NCI-H2171 treated with DMSO at 0.1 percent for 48 hours (cell line): ENCODE data around the gene CNTFR.

ENCODE experiments used
- DNase-seq: peaks from one replicate; lab custom pipeline; 2025; lab: John Stamatoyannopoulos, UW

Gene CNTFR

DNA sequence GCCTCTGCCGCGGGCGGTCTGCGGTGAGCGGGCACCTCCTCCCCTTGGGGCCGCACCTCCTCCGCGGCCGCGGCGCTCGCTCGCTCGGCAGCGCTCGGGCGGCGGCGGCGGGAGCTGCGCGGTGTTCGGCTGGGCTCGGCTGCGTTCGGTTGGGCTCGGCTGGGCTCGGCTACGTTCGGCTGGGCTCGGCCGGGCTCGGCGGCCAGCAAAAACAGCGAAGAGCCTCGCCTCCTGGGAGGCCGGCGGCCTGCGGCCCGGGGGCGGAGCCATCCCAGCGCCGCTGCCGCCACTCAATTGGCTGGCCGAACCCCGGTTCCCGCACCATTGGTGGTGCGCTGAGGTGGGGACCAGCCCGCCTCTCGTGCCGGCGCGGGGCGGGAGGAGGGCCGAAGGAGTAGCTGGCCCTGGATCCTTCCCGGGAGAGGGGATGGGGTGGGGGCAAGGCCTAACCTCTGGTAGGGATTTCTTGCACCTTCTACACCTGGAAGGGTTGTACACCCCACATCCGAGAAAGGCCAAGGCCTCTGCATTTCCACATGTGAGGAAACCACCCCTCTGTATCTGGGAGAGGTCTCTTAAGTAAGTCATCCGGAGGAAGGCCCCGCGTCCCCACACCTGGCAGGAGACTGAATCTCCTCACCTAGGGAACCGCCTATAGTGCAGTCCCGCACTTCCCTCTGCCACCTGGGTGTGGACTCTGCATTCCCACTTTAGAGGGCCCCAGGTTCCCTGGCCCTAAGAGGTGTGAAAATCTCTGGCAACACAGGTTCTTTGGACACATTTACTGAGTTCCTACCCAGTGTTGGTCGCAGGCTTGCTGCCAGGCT, 66.3 kb downstream of the CNTFR start, which contains the start of gene ENHO:
Gene ENHO (minus strand): TSS at position 20 of the 827 bp plus-strand sequence. CDS start 1,295 bp downstream, outside the sequence.
- DNase-seq = peak; percentile 77

DNA sequence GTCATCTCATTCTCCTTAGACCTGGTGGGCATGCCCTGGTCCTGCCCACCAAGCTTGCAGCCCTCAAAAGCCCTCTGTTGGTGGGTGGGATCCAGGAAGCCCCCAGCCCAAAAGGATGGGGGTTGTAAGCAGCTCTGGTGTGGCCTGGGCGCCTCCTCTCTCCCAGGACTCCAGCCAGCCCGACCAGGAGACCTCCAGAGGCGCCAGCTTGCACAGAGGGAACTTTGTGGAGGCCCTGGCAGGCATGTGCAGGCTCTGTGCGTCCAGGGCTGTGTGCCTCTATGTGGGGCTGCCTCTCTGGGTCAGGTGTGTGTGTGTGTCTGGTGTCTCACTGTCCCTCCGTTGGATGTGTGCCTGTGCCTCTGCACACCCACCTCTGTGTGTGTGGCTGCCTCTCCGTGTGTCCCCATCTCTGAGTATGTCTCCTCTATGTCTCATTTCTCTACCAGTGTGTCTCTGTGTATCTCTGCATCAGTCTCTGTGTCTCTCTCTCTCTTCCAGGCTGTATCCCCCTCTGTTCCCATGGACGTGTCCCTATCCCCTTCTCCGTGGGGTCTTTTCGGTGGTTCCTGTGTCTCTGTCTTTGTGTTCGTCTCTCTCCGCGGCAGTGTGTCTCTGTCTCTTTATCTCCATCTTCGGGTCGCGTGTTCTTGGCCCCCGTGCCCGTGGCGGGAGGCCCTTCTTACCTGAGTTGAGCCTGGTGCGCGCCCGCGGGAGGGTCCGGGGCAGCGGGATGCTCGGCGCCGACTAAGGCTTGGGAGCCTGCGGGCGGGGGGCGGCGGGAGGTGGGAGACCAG, 67.2 kb downstream of the CNTFR start:
- DNase-seq = peak; percentile 12

DNA sequence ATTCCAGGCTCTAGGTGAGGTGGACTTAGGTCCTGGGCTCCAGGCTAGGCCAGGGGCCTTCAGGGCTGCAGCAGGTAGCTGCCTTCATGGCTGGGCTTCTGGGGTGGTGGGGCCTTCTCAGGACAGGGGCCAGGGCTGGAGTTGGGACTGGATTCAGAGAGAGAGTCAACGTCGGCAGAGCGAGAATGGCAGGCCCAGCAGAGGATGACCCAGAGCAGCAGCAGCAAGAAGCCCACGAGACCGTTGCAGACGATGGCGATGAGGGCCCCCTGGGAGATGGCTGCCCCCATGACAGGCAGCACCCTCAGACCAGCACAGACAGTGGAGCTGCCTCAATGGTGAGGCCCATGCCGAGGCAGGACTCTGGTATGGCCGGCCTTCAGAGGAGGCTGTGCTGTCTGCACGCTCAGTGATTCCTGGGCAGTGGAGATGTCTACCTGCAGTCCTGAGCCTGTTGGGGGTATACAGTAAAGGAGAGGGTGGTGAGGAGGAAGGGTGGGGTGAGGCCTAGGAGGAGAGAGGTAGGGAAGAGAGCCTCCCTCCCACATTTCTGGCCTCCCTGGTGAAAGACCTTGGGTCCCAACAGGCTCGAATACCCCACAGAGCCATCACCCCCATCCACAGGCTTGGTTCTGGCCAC, 68.0 kb downstream of the CNTFR start:
- DNase-seq = no peak

DNA sequence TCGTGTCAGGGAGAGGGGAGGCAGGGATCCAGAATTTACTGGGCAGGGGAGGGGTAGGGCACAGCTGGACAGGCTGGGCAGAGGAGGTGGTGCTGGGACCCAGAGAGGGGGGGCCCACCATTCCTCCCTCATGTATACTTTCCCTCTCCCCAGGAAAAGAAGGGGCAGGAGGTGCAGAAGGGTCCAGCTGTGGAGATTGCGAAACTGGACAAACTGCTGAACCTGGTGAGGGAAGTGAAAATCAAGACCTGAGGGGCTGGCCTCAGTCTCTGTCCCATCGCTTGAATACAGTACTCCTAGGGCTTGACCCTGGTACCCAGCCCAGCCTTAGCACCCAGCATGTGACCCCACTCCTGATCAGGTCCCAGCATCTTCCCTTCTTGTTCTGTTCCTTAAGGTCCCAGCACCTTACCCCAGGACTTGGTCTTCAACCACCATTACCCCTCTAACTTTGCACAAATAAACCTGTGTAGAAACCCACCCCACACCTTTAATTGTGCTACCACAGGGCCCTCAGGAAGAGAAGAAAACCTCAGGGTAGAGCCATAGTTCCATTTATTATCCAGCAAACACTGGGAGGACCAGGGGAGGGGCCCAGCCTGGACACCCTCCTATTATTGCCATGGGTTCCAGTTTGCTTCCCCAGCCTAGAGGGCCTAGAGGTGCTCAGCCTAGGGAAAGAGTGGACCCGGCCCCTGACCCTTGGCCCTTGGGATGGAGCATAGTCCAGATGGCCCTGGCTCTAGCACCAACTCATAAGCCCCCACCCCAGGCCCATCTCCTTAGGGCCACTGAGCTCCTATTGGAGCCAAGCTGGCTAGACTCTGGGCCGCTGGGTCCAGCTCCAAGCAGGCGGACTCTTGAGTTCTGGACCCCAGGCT, 68.8 kb downstream of the CNTFR start:
- DNase-seq = no peak

DNA sequence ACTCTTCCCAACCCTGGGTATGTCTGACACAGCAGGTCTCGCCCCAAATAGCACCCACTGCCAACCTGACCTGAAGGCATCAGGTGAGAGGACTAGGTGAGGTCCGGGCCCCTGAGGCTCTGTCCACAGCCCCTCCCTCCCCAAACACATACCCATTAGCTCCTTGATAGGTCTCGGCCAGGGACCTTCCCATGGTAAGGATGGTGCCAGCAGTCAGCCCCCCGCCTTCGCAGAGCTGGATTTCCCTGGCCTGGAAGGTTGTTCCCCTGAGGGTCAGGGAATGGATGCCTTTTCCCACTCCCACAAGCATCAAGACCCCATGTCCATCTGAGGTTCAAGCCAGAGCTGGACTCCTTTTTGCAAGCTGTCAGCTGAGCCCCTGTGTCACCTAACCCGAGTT, 69.4 kb downstream of the CNTFR start:
- no peak for DNase-seq

DNA sequence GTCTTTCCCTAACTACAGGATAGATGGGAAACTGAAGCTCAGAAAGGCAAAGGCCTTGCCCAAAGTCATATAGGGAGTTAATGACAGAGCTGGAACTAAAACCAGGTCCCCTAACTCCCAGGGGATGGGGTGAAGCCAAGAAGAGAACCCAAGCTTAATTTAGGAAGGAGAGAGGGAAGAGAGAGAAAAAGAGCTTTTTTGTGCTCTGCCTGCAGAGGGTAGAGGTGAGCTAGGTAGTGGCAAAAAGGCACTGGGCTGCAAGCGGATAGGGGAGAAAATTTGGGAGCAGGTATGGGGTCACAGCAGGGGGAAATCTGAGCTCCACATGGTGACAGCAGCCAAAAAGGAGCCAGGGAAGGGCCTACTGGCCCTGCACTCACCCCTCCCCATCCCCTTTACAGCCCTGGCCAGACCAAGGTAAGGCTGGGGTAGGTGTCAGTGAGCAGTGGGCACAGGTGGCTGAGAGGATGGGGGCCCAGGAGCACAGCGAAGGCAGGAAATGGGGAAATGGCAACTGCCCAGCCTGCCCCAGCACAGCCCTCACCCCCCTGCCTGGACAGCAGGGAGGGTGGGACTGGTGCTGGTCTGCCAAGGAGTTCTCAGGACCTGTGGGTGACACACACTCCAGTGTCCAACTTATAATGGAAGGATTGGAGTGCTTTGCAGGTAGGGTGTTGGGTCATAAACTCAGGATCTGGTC, 70.1 kb downstream of the CNTFR start:
- DNase-seq = no peak

DNA sequence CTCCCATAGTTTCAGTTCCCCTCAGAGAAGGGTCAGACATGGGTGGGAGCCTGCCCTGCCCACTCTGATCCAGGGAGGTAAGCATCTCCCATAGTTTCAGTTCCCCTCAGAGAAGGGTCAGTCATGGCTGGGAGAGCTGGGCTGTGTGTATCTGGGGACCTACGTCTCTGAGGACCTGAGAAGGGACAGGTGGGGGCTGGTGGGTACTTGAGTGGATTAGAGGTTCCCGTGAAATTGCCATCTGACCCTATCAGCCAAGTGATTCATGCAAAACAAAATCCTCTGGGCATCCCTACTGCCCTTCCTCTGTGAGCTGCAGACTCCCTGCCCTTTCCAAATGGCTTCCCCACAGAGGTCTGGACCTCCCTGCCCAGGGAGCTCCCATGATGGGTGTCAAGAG, 70.6 kb downstream of the CNTFR start:
- DNase-seq = no peak

DNA sequence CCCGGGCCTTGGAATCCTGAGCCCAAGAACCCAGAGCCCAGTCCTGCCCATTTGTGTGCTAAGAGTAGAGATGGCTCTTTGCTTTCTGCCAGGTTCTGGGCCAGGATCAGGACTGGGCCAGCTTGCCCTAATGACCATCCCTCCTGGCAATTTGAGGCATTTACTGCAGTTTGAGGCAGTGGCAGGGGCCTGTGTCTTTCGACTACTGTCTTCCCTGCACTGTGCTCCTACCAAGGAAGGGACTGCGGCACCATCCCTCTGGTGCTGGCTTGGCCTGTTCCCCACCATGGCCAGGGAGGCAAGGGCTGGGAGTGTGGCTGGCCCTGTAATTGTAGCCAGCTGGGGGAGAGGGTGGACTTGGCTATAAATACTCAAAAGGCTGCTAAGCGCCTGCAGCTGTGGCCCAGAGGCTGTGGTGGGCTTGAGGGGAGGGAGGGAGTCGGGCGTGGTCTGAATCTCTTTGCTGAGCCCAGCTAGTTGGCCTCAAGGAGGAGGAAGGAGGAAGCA, 71.4 kb downstream of the CNTFR start:
- DNase-seq = no peak

DNA sequence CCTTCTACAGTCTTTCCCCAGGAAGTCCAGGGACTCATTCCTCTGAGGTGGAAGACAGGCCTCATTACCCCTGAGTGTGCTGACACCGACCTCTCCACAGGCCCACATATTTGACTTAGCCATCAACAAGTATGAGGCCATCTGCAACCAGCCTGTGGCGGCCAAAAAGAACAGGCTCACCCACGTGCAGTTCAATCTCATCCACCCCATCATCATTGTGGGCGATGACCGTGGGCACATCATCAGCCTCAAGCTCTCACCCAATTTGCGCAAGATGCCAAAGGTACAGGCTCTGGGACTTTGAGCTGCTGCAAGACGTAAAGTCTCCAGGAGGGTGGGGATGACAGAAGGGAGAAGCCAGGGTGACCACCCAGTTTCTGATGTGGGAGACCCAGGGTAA, 72.3 kb downstream of the CNTFR start:
- no peak for DNase-seq

DNA sequence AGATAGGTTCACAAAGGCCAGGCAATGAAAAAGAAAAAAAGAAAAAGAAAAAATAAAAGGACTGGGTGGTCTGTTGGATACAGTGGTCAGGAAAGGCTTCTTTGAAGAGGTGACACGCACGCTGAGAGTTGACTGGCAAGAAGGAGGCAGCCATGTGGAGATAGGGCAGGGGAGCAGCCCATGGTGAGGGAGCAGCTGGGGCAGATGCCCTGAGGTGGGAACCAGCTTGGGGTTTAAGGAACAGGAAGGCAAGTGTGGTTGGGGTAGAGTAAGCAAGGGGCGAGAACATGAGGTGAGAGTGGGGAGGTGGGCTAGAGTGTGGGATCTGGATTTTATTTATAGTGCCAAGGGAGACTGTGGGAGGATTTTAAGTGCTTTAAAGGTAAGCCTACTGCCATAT, 73.6 kb downstream of the CNTFR start:
- DNase-seq = no peak

DNA sequence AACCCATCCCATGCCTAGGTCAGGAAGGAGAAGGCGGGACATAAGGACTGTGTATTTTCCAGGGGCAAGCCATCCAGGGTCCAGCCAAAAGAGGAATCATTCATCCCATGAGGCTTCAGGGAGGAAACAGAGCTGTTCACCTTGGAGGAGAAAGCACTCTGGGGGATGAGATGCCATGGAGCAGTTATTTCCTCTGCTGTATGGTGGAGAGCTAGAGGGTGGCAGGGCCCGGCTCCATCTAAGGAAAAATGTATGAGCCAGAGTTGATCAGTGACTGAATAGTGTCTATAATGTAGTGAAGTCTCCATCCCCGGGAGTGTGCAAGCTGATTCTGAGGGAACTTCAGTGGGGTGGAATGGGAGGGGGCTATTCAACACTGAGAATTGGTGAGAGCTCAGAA, 74.7 kb downstream of the CNTFR start:
- DNase-seq = no peak

DNA sequence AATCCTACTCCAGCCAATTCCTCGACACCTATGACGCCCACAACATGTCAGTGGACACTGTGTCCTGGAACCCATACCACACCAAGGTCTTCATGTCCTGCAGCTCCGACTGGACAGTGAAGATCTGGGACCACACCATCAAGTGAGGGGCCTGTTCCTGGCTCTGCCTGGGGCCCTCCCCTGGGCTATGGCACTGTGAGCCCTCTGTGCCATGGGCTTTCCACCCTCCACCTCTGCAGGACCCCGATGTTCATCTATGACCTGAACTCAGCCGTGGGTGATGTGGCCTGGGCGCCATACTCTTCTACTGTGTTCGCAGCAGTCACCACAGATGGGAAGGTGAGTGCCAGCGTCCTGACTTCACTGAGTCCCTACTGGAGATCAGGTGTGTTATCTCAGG, 75.1 kb downstream of the CNTFR start:
- no peak for DNase-seq

DNA sequence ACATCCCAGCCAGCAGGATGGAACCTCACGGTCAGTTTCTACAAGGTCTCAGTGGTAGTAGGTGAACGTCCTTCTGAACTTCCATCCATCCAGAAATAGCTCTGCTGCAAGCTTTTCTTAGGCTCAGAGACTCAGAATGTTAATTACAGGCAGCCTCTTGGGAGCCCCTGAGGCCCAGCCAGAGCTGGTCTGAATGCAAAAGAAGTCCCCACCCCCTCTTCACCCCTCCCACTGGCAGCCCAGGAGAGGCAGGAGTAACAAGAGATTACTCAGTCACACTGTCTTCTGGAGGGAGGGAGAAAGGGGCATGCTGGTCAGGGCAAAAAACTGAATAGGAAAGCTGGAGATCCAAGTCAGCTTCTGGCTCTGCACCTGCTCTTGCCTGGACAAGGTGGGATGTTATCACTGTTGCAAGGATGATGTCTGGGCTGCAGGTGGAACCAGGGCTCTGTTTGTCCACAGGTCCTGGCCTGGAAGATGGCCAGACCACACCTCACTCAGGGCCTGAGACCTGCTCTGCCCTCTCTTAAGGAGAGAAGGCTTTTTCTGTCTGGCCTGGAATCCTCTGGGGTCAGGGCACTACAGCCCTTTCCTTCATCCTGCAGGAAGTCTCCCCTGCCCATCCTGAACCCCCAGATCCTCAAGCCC, 75.8 kb downstream of the CNTFR start:
- DNase-seq = peak; percentile 9

DNA sequence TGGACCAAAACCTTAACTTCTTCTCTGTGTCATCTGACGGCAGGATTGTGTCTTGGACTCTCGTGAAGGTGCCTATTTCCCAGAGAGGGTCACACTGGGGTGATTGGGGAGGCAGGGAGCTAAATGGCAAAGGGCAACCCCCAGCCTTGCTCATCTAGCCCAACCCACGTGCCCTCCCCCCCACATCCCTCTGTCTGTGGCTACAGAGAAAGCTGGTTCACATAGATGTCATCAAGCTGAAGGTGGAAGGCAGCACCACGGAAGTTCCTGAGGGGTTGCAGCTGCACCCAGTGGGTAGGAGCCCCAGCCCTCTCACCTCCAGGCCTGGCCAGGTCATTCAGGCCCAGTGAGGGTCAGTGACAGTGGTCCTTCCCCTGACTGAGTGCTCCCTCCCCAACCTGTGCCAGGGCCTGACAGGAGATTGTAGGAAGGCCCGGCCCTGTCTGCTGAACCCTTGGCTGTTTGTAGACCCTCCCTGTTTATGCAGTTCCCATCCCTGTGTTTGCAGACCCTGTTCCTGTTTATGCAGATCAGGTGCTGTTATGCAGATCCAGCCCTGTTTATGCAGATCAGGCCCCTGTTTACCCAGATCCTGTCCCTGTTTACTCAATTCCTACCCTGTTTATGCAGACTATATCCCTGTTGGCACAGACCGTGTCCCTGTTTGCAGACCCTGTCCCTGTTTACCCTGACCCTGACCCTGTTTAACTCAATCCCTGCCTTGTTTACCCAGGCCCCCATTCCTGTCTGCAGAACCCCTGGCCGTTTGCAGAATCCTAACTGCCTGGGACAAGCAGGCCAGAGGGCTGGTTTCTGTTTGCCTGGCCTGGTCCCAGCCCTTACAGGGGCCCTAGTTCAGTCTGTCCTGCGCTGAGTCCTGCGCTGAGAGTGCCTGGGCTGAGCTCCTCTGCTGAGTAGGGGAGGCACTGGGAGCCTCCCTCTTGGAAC, 77.1 kb downstream of the CNTFR start:
- DNase-seq = no peak

DNA sequence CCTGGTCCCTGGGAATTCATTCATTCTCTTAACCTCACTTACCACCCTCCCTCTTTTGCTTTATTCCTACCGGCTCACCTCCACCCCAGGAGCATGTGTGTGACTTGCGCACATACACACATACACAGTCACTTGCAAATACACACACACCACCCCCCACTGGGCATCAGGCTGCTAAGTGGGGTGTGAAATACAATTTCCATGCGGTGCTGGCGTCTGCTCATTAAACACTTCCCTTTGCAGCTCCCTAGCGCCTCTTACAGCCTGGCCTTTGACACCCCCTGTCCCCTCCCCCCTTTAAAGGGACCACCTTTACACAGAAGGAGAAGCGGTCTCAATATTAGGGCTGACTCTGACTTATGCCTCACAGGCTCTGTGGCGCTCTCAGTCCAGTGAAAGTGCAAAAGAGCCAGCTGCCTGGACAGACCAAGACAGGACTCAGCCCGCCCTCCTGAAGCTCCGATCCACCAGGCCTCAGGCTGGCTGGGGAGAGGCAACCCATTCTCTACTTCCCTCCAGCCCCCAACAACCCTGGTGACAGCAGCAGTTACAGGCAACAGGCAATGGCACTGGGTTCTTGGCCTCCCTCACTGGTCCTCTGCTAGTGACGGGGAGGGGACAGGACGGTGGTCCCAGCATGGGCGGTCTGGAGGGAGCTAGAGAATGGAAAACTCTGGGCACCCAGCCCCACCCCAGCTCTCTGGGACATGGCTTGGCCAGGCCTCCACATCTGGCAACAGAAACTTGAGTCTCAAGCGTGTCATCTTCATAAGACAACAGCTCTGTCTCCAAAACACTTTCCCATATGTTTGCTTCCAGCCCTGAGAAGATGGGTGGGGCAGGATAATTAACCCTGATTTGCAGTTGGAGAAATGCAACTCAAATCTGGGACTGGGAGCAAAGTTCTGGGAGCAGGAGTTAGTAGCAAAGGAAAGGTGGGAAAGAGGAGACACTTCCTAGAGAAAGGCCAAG, 78.7 kb downstream of the CNTFR start:
- DNase-seq = peak; percentile 52

DNA sequence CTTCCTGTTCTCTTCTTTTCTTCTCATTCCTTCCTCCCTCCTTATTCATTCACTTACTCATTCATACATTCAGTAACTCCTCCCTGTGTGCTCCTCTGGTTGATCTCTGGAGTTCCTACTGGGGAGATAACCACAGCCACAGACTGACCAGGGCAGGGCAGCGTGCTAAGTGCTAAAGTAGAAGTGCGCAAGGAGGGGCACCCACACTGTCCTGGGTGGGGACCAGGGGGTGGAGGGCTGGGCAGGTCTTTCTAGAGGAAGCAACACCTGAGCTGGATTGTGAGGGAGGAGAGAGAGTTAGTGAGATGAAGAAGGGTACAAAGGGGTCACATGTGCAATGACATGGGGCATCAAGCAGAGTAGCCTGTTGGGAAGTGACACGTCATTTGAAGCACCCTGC, 80.6 kb downstream of the CNTFR start:
- no peak for DNase-seq

DNA sequence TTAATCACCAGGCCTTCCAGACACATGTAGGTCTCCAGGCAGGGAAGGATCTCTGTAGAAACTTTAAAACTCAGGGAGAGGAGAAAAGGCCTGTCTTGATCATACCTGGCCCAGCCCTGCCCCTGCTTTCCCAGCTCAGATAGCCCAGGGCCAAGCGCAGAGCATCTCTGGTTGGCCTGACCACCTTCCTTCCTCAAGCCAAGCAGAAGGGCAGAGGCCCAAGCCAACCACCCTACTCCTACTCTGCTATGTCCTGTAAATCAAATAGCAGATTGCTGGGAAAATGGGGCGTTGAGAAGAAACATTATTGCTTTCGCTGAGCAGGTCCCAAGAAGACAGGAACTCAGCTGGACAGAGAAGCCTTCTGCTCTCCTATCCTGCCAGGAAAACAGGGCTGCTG, 81.1 kb downstream of the CNTFR start:
- DNase-seq = no peak

DNA sequence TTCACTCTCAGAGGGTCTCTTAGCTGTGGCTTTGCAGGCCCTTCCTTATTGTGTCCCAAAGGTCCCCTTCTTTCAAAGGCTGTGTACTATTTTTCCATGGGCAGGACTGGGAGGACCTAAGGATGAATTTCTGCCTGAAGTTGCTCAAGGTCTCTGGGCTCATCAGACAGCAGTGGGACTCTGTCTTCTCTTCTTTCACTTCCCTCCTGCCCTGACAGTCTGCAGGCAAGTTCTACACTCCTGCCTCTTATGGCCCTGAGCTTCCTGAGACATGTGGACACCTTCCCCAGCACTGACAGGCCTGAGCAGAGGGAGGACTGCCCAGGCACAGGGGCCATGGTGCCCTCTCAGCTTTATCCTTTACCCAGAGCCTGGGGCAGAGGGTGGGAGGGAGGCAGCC, 81.6 kb downstream of the CNTFR start:
- no peak for DNase-seq
